Naive thymus-derived CD8-positive, alpha-beta T cell (primary cell): ENCODE results near the gene RPL18A. TPM values are rescaled to one million over a fixed set of nuclear protein-coding genes. Genes with fewer than 3 reads are reported as not detected.
A peak's percentile ranks its signal among the peaks of the same experiment; 100 is the strongest.

Experiments used
- ATAC-seq, 2 donors: fragments of 150-1000 bp; cut with Tn5 transposase in 1 of 2; sonication (Bioruptor Pico), chemical (Tn5 transposase) in 1 of 2; 1 replicate in 1 of 2; 2 replicates in 1 of 2; pipeline ENCODE4 v1.10.0; 2021; ENCODE audit warnings: mild to moderate bottlenecking in 2 of 2, moderate library complexity in 2 of 2
- POLR2A ChIA-PET: fragments of 350-600 bp; sonication (Branson Sonifier 250); formaldehyde crosslinking; loops from one replicate; lab custom pipeline; 2021; ENCODE audit warnings: antibody characterized with exemption; lab: Charles Lee
- DNase-seq, 10 donors: peaks; one replicate each; pipeline versions ENCODE4 v3.0.0 to v3.0.0-alpha.2; 2020 to 2022
- H3K27ac Mint-ChIP-seq, 10 donors: one replicate each; pipeline ENCODE4 v1.8.0; 2020 to 2022; ENCODE audit warnings: mild to moderate bottlenecking in 10 of 10, mixed read lengths in 10 of 10, moderate library complexity in 4 of 10, inconsistent platforms in 1 of 10
- H3K27me3 Mint-ChIP-seq, 5 donors: one replicate each; pipeline ENCODE4 v1.8.0; 2021 to 2022; ENCODE audit warnings: mixed read lengths in 5 of 5
- H3K36me3 Mint-ChIP-seq, 3 donors: one replicate each; pipeline ENCODE4 v1.8.0; 2020 to 2022; ENCODE audit warnings: mixed read lengths in 3 of 3, mild to moderate bottlenecking in 2 of 3, inconsistent platforms in 1 of 3
- H3K4me1 Mint-ChIP-seq, 4 donors: one replicate each; pipeline ENCODE4 v1.8.0; 2021 to 2022; ENCODE audit warnings: mixed read lengths in 4 of 4
- H3K4me3 Mint-ChIP-seq, 10 donors: one replicate each; pipeline ENCODE4 v1.8.0; 2020 to 2022; ENCODE audit warnings: mild to moderate bottlenecking in 10 of 10, mixed read lengths in 10 of 10, moderate library complexity in 6 of 10, inconsistent platforms in 1 of 10
- H3K9me3 Mint-ChIP-seq, 9 donors: one replicate each; pipeline ENCODE4 v1.8.0; 2020 to 2022; ENCODE audit warnings: mixed read lengths in 9 of 9, mild to moderate bottlenecking in 3 of 9, inconsistent platforms in 1 of 9, moderate library complexity in 1 of 9
- polyA plus RNA-seq, 3 donors: library from polyadenylated mRNA; unstranded; fragments of 300-500 nt; fragmentation: Illumina TruSeq; gene quantifications; one replicate each; pipeline ENCODE4 v1.2.3, GENCODE V29; 2021
- total RNA-seq, 8 experiments: library from RNA in 2 of 8; stranded (reverse) in 2 of 8; gene quantifications; one replicate each; pipeline ENCODE4 v1.2.3 and lab custom pipeline; 2021 to 2026

RPL18A gene
- total and polyA plus RNA-seq, 5 experiments from 2014 or later: 2,924 to 4,859 (median 3,790) TPM

GRCh38 chr19:17831419-17831888 lies 28.3 kb upstream of the RPL18A start:
- peaks cover 6 to 82% (median 29%) of the 10 kb centered on the region in 3 donors for H3K36me3 Mint-ChIP-seq
- peak overlapping the region in 1 of 10 donors; percentile 51 for H3K27ac Mint-ChIP-seq
- ATAC-seq: no peak

GRCh38 chr19:17832443-17833208 lies 27.1 kb upstream of the RPL18A start:
- Mint-ChIP-seq H3K36me3 (peaks cover 6 to 87% (median 33%) of the 10 kb centered on the region in 3 donors), H3K9me3 (no peaks in the 10 kb centered on the region), H3K4me1 (peaks cover 13 to 27% (median 21%) of the 10 kb centered on the region in 4 donors), H3K4me3 (no peak overlapping the region), H3K27ac (peak overlapping the region in 1 of 10 donors; percentile 49), H3K27me3 (no peaks in the 10 kb centered on the region)
- POLR2A ChIA-PET: interaction anchor here (1.9 to 2.7 kb wide), 2 partner anchors 9 to 14 kb away, joined by 5 to 10 read pairs; partner anchors contain the start of gene JAK3
- ATAC-seq (no peak), DNase-seq (no peak)

More at GRCh38 chr19:17831419-17831888, 28.3 kb upstream of the RPL18A start:
- Mint-ChIP-seq H3K27me3 (no peaks in the 10 kb centered on the region), H3K9me3 (no peaks in the 10 kb centered on the region), H3K4me3 (peak overlapping the region in 1 of 10 donors; percentile 20), H3K4me1 (peaks cover 10 to 23% (median 16%) of the 10 kb centered on the region in 4 donors)
- no peak for DNase-seq
- POLR2A ChIA-PET: interaction anchor here (0.5 to 2.7 kb wide), 3 partner anchors 15 to 184 kb away, joined by 4 to 10 read pairs (median 6); partner anchors contain the start of gene JAK3

- ATAC-seq (peak; percentile 31 to 42), DNase-seq (no peak)
- H3K9me3 Mint-ChIP-seq: no peaks in the 10 kb centered on the region
- no peak overlapping the region for H3K4me3 Mint-ChIP-seq
- POLR2A ChIA-PET: interaction anchor here (0.5 to 1.9 kb wide), 3 partner anchors 11 to 16 kb away, joined by 3 to 5 read pairs (median 3); partner anchors contain the start of gene JAK3
- peaks cover 13 to 31% (median 21%) of the 10 kb centered on the region in 4 donors for H3K4me1 Mint-ChIP-seq
- no peaks in the 10 kb centered on the region for H3K27me3 Mint-ChIP-seq
- peaks cover 6 to 94% (median 37%) of the 10 kb centered on the region in 3 donors for H3K36me3 Mint-ChIP-seq
- peak overlapping the region in 7 of 10 donors; percentile 26 to 93 (median 63) for H3K27ac Mint-ChIP-seq
These were observed 25.1 kb upstream of the RPL18A start for GRCh38 chr19:17834350-17835181.

GRCh38 chr19:17835182-17836006 lies 24.3 kb upstream of the RPL18A start:
- Mint-ChIP-seq H3K36me3 (peaks cover 6 to 95% (median 36%) of the 10 kb centered on the region in 3 donors), H3K27me3 (no peaks in the 10 kb centered on the region), H3K4me1 (peaks cover 11 to 32% (median 19%) of the 10 kb centered on the region in 4 donors), H3K4me3 (no peak overlapping the region), H3K9me3 (no peaks in the 10 kb centered on the region), H3K27ac (peak overlapping the region; percentile 26 to 93 (median 74))
- ATAC-seq (no peak), DNase-seq (no peak)
- POLR2A ChIA-PET: interaction anchor here (1.8 kb wide), 1 partner anchor 10 kb away, joined by 4 read pairs; no protein-coding TSS in a partner anchor

- Mint-ChIP-seq H3K4me1 (peaks cover 13 to 35% (median 23%) of the 10 kb centered on the region in 4 donors), H3K4me3 (peak overlapping the region in 1 of 10 donors; percentile 28), H3K9me3 (no peaks in the 10 kb centered on the region), H3K27ac (peak overlapping the region in 8 of 10 donors; percentile 29 to 93 (median 68)), H3K27me3 (no peaks in the 10 kb centered on the region), H3K36me3 (peaks cover 6 to 97% (median 36%) of the 10 kb centered on the region in 3 donors)
- POLR2A ChIA-PET: interaction anchor here (1.8 kb wide), 1 partner anchor 9 kb away, joined by 4 read pairs; no protein-coding TSS in a partner anchor
- no peak for DNase-seq
- no peak for ATAC-seq
These were observed 23.2 kb upstream of the RPL18A start for GRCh38 chr19:17836530-17836929.

- H3K27ac Mint-ChIP-seq: peak overlapping the region in 9 of 10 donors; percentile 27 to 87 (median 74)
These were observed 21.7 kb upstream of the RPL18A start for GRCh38 chr19:17837972-17838371.

GRCh38 chr19:17840019-17840418 lies 19.7 kb upstream of the RPL18A start:
- H3K9me3 Mint-ChIP-seq: no peaks in the 10 kb centered on the region

More at GRCh38 chr19:17837972-17838371, 21.7 kb upstream of the RPL18A start:
- Mint-ChIP-seq H3K9me3 (no peaks in the 10 kb centered on the region), H3K4me3 (no peak overlapping the region), H3K27me3 (no peaks in the 10 kb centered on the region), H3K4me1 (peaks cover 13 to 39% (median 23%) of the 10 kb centered on the region in 4 donors), H3K36me3 (peaks cover 6 to 92% (median 31%) of the 10 kb centered on the region in 3 donors)
- ATAC-seq (no peak), DNase-seq (no peak)
- POLR2A ChIA-PET: interaction anchor here (0.7 kb wide), 1 partner anchor 416 kb away, joined by 3 read pairs; no protein-coding TSS in a partner anchor

GRCh38 chr19:17841371-17841809 lies 18.3 kb upstream of the RPL18A start:
- peaks cover 11 to 64% (median 43%) of the 10 kb centered on the region in 4 donors for H3K4me1 Mint-ChIP-seq
- peak overlapping the region in 6 of 10 donors; percentile 8 to 85 (median 47) for H3K27ac Mint-ChIP-seq
- ATAC-seq (no peak), DNase-seq (no peak)
- H3K9me3 Mint-ChIP-seq: no peaks in the 10 kb centered on the region
- H3K4me3 Mint-ChIP-seq: no peak overlapping the region
- POLR2A ChIA-PET: no interaction called here
- H3K27me3 Mint-ChIP-seq: no peaks in the 10 kb centered on the region
- H3K36me3 Mint-ChIP-seq: peaks cover 0 to 79% (median 15%) of the 10 kb centered on the region in 3 donors

More at GRCh38 chr19:17840019-17840418, 19.7 kb upstream of the RPL18A start:
- H3K36me3 Mint-ChIP-seq: peaks cover 6 to 91% (median 27%) of the 10 kb centered on the region in 3 donors
- DNase-seq (no peak), ATAC-seq (no peak)
- no peaks in the 10 kb centered on the region for H3K27me3 Mint-ChIP-seq
- POLR2A ChIA-PET: interaction anchor here (0.9 to 1.1 kb wide), 2 partner anchors 16 to 50 kb away, joined by 3 to 4 read pairs; no protein-coding TSS in a partner anchor
- no peak overlapping the region for H3K4me3 Mint-ChIP-seq
- H3K27ac Mint-ChIP-seq: peak overlapping the region in 7 of 10 donors; percentile 19 to 80 (median 66)
- H3K4me1 Mint-ChIP-seq: peaks cover 15 to 59% (median 39%) of the 10 kb centered on the region in 4 donors

GRCh38 chr19:17841810-17842662 lies 17.7 kb upstream of the RPL18A start:
- peaks cover 6 to 63% (median 40%) of the 10 kb centered on the region in 4 donors for H3K4me1 Mint-ChIP-seq
- peaks cover 0 to 73% (median 11%) of the 10 kb centered on the region in 3 donors for H3K36me3 Mint-ChIP-seq
- peak in 8 of 10 donors; percentile 31 to 71 (median 48) for DNase-seq
- POLR2A ChIA-PET: no interaction called here
- peak overlapping the region in 6 of 10 donors; percentile 8 to 85 (median 44) for H3K27ac Mint-ChIP-seq
- ATAC-seq: peak; percentile 27 to 61
- peak overlapping the region in 1 of 10 donors; percentile 48 for H3K4me3 Mint-ChIP-seq
- no peaks in the 10 kb centered on the region for H3K27me3 Mint-ChIP-seq
- no peaks in the 10 kb centered on the region for H3K9me3 Mint-ChIP-seq

GRCh38 chr19:17842663-17843291 lies 16.9 kb upstream of the RPL18A start:
- Mint-ChIP-seq H3K36me3 (peaks cover 0 to 65% (median 11%) of the 10 kb centered on the region in 3 donors), H3K27me3 (no peaks in the 10 kb centered on the region), H3K9me3 (no peaks in the 10 kb centered on the region), H3K4me1 (peaks cover 6 to 61% (median 41%) of the 10 kb centered on the region in 4 donors), H3K27ac (peak overlapping the region in 6 of 10 donors; percentile 15 to 97 (median 76)), H3K4me3 (peak overlapping the region in 1 of 10 donors; percentile 78)
- DNase-seq (no peak), ATAC-seq (no peak)
- POLR2A ChIA-PET: interaction anchor here (0.6 to 1.2 kb wide), 2 partner anchors 17 to 1571 kb away, joined by 3 to 4 read pairs; partner anchors contain the start of gene RPL18A
